HG03064 (cell line): ENCODE measurements around the gene DEPDC4.
"Not testable (repeated sequence)": the region's sequence is repeated elsewhere in the genome, so short reads cannot be mapped to it uniquely, and the experiment has no call there.

Source experiments
- ATAC-seq: cut with Tn5 transposase; IDR thresholded peaks from one replicate; pipeline ENCODE4 v1.9.1; 2021; ENCODE audit warnings: low read depth; ENCODE audit not compliant: unreplicated experiment

DEPDC4 gene

GRCh38 chr12:100265732-100266584 lies 921 bp downstream of the DEPDC4 start:
- peak; percentile 3 for ATAC-seq

DNA sequence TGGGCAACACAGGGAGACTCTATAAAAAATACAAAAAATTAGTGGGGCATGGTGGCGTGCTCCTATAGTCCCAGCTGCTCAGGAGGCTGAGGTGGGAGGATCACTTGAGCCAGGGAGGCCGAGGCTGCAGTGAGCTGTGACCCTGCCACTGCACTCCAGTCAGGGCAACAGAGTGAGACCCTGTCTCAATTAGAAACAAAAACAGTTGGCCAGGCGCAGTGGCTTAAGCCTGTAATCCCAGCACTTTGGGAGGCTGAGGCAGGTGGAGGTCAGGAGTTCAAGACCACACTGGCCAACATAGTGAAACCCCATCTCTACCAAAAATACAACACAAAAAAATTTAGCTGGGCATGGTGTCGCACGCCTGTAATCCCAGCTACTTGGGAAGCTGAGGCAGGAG lies 1.8 kb downstream of the DEPDC4 start:
- ATAC-seq, result not testable (repeated sequence)

GRCh38 chr12:100263131-100263530 lies 3.7 kb downstream of the DEPDC4 start:
- no peak for ATAC-seq

DNA sequence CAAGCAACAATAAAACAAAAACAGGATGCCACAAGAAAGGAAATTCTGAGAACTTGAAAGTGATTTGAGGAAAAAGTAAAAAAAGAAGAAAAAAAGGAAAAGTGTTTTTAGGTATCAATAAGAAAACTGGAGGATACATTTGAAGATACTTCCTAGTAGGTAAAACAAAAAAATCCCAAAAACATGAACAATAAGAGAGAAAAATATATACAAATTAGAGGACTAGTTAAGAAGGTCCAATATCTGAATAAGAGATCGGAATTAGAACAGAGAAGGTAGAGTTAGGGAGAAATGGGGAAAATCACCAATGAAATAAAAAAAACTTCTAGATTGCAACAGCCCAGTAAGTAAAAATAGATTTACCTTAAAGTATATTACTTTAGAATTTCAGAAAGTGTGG lies 8.8 kb downstream of the DEPDC4 start:
- ATAC-seq, result no peak

DNA sequence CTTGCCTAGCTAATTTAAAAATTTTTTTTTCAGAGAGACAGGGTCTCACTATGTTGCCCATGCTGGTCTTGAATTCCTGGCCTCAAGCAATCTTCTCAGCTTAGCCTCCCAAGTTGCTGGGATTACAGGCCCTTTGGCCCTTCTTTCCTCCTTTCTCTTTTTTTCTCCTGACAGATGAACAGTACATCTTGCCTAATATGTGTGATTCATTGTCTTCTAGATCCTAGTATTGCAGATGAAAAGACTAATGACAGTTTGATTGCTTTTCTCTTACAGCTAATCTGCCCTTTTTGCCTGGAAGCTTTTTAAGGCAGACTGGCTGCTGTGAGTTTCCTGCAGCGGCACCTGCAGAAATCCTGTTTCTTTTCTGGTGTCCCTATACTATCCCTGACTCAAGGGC lies 12.0 kb downstream of the DEPDC4 start:
- ATAC-seq, result no peak

DNA sequence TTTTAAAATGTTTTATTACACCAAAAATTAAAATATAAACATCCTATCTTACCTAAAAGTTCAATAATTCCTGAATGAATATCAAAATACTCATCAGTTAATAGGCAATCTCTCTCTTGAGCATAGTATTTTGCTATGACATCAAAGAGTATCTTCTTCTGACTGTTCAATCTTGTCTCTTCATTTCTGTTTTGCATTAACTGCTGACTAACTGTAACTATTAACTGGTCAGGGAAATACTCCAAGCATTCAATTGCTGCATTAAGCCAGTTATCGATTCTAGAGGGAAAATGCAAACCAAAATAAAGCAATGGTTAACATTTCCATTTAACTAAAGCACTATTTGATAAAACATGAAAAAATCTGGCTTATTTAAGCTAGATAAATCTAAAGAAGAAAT lies 13.4 kb downstream of the DEPDC4 start:
- ATAC-seq, result no peak

DNA sequence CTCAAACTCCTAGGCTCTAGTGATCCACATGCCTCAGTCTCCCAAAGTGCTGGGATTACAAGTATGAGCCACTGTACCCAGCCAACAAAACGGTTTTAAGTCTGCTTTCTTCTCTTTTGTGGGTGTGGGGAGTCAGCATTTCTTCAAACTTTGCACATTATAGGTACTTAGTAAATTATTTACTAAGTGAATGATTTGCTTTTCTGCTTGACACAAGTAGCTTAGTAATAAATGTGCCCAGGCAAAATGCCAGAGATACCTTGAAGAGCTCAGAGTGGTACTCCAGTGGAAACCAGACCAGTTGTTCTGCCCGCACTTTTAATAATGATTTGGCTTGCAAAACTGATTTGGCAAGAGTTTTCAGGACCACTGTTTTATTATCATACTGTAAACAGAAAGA lies 15.0 kb downstream of the DEPDC4 start:
- ATAC-seq, result no peak

DNA sequence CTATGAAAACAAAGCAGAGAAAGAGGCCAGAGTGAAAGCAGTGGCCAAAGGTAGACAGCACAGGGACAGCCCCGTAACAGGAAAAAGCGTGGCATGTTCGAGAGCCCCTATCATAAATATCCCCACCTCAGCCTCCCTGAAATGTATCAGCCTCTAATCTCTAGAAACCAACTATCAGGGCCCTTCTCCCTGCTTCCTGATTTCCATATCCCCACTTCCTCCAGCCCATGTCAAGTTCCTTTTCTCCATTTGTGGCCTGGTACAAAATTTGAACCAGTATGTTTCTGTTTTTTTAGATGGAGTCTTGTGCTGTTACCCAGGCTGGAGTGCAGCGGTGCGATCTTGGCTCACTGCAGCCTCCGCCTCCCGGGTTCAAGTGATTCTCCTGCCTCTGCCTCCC lies 16.9 kb downstream of the DEPDC4 start:
- no peak for ATAC-seq

GRCh38 chr12:100248886-100249285 lies 18.0 kb downstream of the DEPDC4 start:
- no peak for ATAC-seq

DNA sequence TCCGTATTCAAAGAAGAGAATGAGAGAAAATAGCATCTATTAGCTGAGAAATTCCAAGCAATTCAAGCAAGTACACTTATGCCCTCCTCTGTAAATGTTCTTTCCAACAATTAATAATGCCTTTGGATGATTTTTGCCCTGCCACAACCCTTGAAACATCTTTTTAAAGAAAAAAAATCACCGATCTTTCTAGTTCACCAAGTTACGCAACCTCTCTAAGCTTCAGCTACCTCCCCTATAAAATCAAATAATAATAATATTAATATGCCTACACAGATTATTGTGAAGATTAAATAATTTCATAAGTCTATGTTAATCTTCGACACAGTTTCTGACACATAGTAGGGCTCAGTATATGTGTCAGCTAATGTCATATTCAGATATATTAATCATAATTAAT lies 19.1 kb downstream of the DEPDC4 start:
- ATAC-seq, result no peak

DNA sequence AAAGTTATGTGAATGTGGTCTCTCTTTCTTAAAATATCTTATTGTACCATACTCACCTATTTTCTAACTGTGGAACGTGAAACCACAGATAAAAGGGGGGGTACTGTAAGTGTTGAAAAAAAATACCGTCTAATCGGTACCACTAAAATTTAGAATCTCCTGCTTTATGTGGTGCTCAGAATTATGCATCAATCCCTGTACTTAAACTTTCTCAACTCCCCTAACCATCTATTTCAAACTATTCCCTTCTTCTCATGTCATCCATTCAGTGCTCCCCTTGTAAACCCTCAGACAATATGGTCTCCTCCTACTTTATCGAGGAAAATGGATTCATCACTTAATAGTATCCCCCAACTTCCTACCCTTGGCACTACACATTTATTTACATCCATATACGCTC lies 23.7 kb downstream of the DEPDC4 start:
- ATAC-seq, result no peak

DNA sequence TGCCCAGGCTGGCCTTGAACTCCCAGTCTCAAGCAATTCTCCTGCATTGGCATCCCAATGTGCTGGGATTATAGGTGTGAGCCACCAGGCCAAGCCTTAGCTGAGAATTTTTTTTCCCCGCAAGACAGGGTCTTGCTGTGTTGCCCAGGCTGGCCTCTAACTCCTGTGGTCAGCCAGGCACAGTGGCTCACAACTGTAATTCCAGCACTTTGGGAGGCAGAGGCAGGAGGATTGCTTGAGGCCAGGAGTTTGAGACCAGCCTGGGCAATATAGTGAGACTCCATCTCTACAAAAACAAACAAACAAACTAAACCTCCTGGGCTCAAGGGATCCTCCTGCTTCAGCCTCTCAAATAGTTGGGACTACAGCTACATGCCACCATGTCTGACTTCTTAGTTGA lies 27.3 kb downstream of the DEPDC4 start:
- ATAC-seq, result no peak

- ATAC-seq, result no peak
Observed at GRCh38 chr12:100238801-100239200, 28.1 kb downstream of the DEPDC4 start.

DNA sequence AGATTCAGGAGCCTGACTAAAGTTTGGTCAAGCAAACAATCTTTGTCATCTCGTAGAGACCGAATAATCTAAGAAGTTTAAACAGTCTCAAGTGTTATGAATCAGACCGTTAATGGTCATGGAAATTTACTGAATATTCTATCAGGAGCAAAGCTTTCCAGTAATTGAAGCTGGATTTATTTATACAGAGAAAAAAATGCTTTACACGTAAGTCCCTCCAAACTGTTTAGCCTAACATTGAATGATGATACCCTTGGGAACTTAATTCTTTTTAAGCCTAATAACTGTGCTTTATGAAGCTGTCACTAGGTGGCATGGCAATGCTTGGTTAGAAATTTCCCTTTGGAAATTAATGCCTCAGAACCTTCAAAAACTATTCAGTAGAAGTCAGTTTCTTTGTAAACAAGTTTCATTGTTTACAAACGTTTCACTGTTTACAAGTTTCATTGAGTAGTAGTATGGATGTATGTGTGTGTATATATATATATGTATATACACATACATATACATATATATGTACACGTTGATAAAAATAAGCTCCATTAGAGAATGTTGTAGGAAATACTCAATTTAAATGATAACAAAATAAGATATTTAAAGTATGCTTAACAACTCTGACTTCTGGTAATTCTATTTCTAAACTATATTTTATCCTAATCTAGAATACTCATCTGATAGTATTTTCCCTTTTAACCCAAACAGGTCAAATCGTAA lies 32.1 kb downstream of the DEPDC4 start:
- no peak for ATAC-seq

- ATAC-seq, result no peak
Observed at GRCh38 chr12:100234166-100234565, 32.7 kb downstream of the DEPDC4 start.

DNA sequence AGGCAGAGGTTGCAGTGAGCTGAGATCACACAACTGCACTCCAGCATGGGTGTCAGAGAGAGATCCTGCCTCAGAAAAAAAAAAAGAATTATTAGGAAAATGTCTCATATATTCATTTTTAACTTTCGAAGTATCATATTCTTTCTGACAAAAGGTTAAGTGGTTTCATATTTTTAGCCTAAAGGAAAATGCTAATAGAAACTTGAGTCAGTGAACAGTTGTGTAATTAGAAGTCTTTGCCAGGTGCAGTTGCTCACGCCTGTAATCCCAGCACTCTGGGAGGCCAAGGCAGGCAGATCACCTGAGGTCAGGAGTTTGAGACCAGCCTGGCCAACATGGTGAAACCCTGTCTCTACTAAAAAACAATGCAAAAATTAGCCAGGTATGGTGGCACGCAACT lies 35.0 kb downstream of the DEPDC4 start:
- not testable (repeated sequence) for ATAC-seq

GRCh38 chr12:100229876-100230275 lies 37.0 kb downstream of the DEPDC4 start:
- no peak for ATAC-seq

GRCh38 chr12:100229036-100229635 lies 37.7 kb downstream of the DEPDC4 start:
- no peak for ATAC-seq

DNA sequence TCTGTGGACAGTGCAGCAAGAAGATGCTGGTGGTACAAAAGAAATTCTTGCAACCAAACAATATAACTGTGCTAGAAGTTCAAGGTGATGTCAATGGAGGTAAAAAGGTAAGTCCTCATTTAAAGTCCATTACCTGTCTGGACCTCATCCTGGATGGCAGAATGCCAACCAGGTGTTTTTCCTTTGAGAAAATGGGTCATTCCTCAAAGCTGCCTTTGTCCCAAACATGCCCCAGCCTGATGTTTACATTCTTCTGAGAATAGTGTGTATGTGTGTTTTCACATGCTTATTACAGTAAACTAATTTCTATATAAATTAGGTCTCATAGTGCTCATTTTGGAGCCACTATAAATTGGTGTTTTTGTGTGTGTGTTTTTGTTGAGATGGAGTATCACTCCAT lies 41.4 kb downstream of the DEPDC4 start:
- ATAC-seq, result no peak

DNA sequence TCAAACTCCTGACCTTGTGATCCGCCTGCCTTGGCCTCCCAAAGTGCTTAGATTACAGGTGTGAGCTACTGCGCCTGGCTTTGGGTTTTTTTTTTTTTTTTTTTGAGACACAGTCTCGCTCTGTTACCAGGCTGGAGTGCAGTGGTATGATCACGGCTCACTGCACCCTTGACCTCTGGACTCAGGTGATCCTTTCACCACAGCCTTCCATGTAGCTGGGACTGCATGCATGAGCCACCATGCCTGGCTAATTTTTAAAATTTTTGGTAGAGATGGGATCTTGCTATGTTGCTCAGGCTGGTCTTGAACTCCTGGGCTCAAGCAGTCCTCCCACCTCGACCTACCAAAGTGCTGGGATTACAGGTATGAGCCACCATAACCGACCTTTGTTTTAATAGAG lies 44.7 kb downstream of the DEPDC4 start:
- not testable (repeated sequence) for ATAC-seq

DNA sequence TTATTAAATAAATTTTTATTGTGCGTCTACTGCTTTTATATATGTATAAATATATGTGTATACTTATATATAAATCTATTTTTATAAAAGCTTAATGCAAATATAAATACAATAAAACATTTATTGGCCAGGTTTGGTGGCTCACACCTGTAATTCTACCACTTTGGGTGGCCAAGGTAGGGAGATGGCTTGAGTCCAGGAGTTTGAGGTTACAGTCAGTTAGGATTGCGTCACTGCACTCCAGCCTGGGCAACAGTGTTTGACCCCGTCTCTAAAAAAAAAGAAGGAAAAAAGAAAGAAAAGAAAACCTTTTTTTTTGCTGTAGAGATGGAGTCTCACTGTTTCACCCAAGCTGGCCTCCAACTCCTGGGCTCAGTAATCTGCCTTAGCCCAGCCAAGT lies 45.4 kb downstream of the DEPDC4 start:
- ATAC-seq, result no peak
